Gastroesophageal sphincter (tissue), 4 donors: ENCODE measurements around the gene RABGGTA. TPM values are rescaled to one million over a fixed set of nuclear protein-coding genes. Genes with fewer than 3 reads are reported as not detected.

Experiments used
- ATAC-seq: fragments of 150-250 bp; one replicate; pipeline ENCODE4 v1.9.1; 2016; ENCODE audit warnings: mild to moderate bottlenecking, moderate library complexity
- H3K27ac ChIP-seq, 4 donors: fragments of 200-600 bp; sonication (generic) in 3 of 4; 1 replicate in 3 of 4; 2 replicates in 1 of 4; pipeline ENCODE4 v1.5.1; 2016 to 2019
- H3K27me3 ChIP-seq: fragments of 200-600 bp; sonication (generic); one replicate; pipeline ENCODE4 v1.5.1; 2019
- H3K36me3 ChIP-seq, 2 donors: fragments of 200-600 bp; sonication (generic); one replicate each; pipeline ENCODE4 v1.5.1; 2019; ENCODE audit warnings: control low read depth in 1 of 2
- H3K4me1 ChIP-seq, 3 donors: fragments of 200-600 bp; sonication (generic); 1 replicate in 2 of 3; 2 replicates in 1 of 3; pipeline ENCODE4 v1.5.1; 2016 to 2019; ENCODE audit warnings: control low read depth in 2 of 3
- H3K4me3 ChIP-seq, 2 donors: fragments of 200-600 bp; sonication (generic); one replicate each; pipeline ENCODE4 v1.5.1; 2019; ENCODE audit warnings: mild to moderate bottlenecking in 1 of 2, moderate library complexity in 1 of 2
- H3K9me3 ChIP-seq, 3 donors: fragments of 200-600 bp; sonication (generic); one replicate each; pipeline ENCODE4 v1.5.1; 2017 to 2019; ENCODE audit warnings: control low read depth in 2 of 3
- EP300 ChIP-seq: sonication (generic); formaldehyde crosslinking; IDR thresholded peaks from one replicate; pipeline ENCODE4 v1.6.1; 2017; ENCODE audit warnings: antibody characterized with exemption, mild to moderate bottlenecking
- POLR2A ChIP-seq, 2 donors: fragments of 450-650 bp; IDR thresholded peaks; one replicate each; pipeline ENCODE4 v1.6.1; 2017; ENCODE audit warnings: antibody characterized with exemption in 2 of 2, mild to moderate bottlenecking in 2 of 2, moderate library complexity in 1 of 2
- POLR2AphosphoS5 ChIP-seq: sonication (generic); formaldehyde crosslinking; IDR thresholded peaks from one replicate; pipeline ENCODE4 v1.6.1; 2017; ENCODE audit warnings: antibody characterized with exemption
- WGBS, 2 donors: methylation state at CpG; one replicate each; pipeline ENCODE4 v1.1.5; 2018; ENCODE audit warnings: low coverage in 1 of 2; 5-methylcytosine and 5-hydroxymethylcytosine counted together
- total RNA-seq, 4 donors: library from RNA; depleted of rRNA; stranded (reverse); fragments of >200 nt; gene quantifications; one replicate each; pipeline ENCODE4 v1.1.0, GENCODE V29; 2016
- TF ChIP-seq, protein P1 (sequence below), 4 experiments: fragments of 200-600 bp in 2 of 4; fragments of 450-650 bp in 2 of 4; sonication (generic) in 1 of 4; IDR thresholded peaks; one replicate each; pipeline ENCODE4 v1.5.1; 2017 to 2019; ENCODE audit warnings: antibody characterized with exemption in 4 of 4, mild to moderate bottlenecking in 2 of 4, moderate library complexity in 2 of 4

RABGGTA gene
- total RNA-seq, 4 donors from 2014 or later = 12.9 to 27.6 (median 16.5) TPM

DNA sequence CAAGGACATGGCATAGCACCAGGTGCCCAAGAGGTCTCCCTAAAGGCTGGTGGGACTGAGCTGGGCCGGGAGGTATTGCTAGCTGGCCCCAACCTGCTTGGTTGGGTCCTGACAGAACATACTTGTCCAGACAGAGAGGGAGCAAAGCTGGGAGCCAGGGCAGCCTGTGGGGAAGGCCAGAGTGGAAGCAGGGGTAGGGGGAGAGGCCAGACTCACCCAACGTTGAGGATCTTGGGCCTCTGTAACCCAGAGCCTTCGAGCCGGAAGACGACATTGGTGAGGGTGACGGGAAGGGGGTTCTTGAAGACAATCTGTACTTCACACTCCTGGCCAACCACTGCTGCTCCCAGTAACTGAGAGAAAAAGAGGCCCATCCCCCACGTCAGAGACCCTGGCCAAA lies 17.5 kb downstream of the RABGGTA start:
- no peak overlapping the region for H3K27ac ChIP-seq
- no peaks in the 10 kb centered on the region for H3K27me3 ChIP-seq
- H3K36me3 ChIP-seq = peaks cover 0 to 26% of the 10 kb centered on the region in 2 donors
- peaks cover 0 to 3% (median 0%) of the 10 kb centered on the region in 3 donors for H3K4me1 ChIP-seq
- 67% methylated on average over 6 of the region's 7 CpGs; no CpG with 5 or more reads in 1 of the 2 donors for WGBS, 2 donors
- no peak overlapping the region for H3K4me3 ChIP-seq
- TF ChIP-seq POLR2A (IDR thresholded peaks at IDR 0.05) (no peak), POLR2AphosphoS5 (no peak), EP300 (no peak)
- TF ChIP-seq, protein P1, sequence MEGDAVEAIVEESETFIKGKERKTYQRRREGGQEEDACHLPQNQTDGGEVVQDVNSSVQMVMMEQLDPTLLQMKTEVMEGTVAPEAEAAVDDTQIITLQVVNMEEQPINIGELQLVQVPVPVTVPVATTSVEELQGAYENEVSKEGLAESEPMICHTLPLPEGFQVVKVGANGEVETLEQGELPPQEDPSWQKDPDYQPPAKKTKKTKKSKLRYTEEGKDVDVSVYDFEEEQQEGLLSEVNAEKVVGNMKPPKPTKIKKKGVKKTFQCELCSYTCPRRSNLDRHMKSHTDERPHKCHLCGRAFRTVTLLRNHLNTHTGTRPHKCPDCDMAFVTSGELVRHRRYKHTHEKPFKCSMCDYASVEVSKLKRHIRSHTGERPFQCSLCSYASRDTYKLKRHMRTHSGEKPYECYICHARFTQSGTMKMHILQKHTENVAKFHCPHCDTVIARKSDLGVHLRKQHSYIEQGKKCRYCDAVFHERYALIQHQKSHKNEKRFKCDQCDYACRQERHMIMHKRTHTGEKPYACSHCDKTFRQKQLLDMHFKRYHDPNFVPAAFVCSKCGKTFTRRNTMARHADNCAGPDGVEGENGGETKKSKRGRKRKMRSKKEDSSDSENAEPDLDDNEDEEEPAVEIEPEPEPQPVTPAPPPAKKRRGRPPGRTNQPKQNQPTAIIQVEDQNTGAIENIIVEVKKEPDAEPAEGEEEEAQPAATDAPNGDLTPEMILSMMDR (IDR thresholded peaks at IDR 0.05) = no peak
- no peaks in the 10 kb centered on the region for H3K9me3 ChIP-seq
- ATAC-seq = no peak

DNA sequence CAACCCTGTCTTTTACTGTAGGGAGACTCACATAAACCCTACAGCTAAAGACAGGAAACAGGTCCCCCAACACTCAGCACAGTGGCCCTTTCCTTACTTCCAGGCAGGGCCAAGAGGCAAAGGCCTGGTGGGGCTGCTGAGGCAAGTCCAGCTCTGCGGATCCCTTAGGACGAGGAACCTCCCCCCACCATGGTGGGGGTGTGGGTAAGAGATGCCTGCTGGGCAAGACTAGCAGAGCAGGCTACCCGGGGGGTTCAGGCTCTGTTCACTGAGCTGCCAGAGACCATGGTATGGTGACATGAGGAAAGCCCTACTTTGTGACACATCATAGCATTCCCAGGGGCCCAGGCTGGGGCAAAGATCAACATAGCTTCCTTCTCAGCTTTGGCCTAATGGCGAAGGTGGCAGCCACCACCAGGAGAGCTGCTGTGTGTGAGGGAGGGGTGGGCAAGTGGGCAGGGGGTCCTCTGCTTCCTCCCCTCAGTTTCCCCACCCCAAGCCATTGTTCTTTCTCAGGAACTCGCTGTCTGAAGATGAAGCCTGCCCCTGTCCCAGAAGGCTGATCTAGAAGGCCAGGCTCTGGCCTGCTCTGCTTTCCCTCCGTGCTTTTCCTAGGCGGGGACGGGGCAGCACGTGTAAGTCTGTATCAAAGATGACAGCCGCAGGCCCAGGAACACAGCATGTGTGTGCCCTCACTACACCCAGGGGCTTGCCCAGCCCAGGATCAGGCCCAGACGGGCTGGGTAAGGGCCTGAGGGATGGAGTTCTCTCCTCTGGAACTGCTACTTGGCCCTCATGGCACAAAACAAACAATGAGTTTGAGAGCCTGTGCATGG lies 18.9 kb downstream of the RABGGTA start:
- WGBS, 2 donors = 40% methylated on average over 1 of the region's 11 CpGs; no CpG with 5 or more reads in 1 of the 2 donors
- no peak overlapping the region for H3K4me3 ChIP-seq
- H3K27ac ChIP-seq = no peak overlapping the region
- ATAC-seq = no peak
- H3K9me3 ChIP-seq = no peaks in the 10 kb centered on the region
- H3K4me1 ChIP-seq = no peaks in the 10 kb centered on the region
- no peaks in the 10 kb centered on the region for H3K27me3 ChIP-seq
- no peak for TF ChIP-seq EP300
- TF ChIP-seq POLR2A (IDR thresholded peaks at IDR 0.05) = no peak
- peaks cover 0 to 26% of the 10 kb centered on the region in 2 donors for H3K36me3 ChIP-seq

DNA sequence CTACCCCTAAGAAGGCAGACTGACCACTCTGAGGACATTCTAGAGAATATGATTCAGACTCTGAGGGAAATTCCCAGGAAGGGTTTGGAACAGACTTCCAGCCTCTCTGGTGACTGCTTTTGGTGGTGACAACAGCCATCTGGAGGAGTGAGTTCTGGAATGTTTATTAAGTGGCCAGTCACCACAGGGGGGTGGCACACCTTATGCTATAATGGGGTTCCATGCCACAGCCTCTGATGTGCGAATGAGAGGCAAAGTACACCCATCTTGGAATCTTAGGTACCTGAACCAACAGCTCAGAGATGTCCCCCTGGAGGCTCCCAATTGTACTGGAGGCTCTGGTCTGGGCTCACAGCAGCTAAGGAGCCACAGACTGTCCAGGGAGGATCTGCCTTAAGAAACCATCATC lies 19.5 kb downstream of the RABGGTA start:
- no peaks in the 10 kb centered on the region for H3K27me3 ChIP-seq
- H3K36me3 ChIP-seq = peaks cover 0 to 26% of the 10 kb centered on the region in 2 donors
- H3K9me3 ChIP-seq = no peaks in the 10 kb centered on the region
- 100% methylated on average over 1 of the region's 1 CpG; no CpG with 5 or more reads in 1 of the 2 donors for WGBS, 2 donors
- H3K4me1 ChIP-seq = no peaks in the 10 kb centered on the region
- TF ChIP-seq POLR2A (IDR thresholded peaks at IDR 0.05) (no peak), EP300 (no peak), POLR2AphosphoS5 (no peak)
- TF ChIP-seq, protein P1 (IDR thresholded peaks at IDR 0.05) = no peak
- ATAC-seq = no peak
- no peak overlapping the region for H3K27ac ChIP-seq
- H3K4me3 ChIP-seq = no peak overlapping the region

DNA sequence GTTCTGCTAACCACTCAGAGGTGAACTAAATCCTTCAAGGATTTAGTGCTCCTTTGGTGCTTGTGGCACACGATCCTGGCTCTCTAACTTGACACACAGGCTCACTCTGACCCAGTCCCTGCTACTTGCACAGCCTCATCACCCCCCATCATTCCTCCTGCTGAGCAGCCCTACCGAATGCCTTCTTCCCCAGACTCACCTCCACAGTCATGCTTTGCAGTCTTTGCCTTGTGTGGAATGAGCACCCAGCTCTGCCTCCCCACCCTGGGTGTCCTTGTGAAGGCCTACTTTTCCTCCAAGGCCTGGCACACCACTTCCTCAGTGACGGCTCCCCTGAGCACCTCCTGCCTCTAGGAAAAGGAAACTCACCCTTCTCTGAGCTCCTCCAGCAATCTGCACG lies 21.0 kb downstream of the RABGGTA start:
- Histone ChIP-seq H3K4me1 (no peaks in the 10 kb centered on the region), H3K27me3 (no peaks in the 10 kb centered on the region), H3K36me3 (peaks cover 0 to 26% of the 10 kb centered on the region in 2 donors), H3K4me3 (no peak overlapping the region), H3K27ac (no peak overlapping the region), H3K9me3 (no peaks in the 10 kb centered on the region)
- TF ChIP-seq EP300 (no peak), POLR2AphosphoS5 (no peak), POLR2A (IDR thresholded peaks at IDR 0.05) (no peak)
- TF ChIP-seq, protein P1 (IDR thresholded peaks at IDR 0.05) = no peak
- no peak for ATAC-seq
- 35 to 52% methylated on average over 4 of the region's 4 CpGs for WGBS, 2 donors

DNA sequence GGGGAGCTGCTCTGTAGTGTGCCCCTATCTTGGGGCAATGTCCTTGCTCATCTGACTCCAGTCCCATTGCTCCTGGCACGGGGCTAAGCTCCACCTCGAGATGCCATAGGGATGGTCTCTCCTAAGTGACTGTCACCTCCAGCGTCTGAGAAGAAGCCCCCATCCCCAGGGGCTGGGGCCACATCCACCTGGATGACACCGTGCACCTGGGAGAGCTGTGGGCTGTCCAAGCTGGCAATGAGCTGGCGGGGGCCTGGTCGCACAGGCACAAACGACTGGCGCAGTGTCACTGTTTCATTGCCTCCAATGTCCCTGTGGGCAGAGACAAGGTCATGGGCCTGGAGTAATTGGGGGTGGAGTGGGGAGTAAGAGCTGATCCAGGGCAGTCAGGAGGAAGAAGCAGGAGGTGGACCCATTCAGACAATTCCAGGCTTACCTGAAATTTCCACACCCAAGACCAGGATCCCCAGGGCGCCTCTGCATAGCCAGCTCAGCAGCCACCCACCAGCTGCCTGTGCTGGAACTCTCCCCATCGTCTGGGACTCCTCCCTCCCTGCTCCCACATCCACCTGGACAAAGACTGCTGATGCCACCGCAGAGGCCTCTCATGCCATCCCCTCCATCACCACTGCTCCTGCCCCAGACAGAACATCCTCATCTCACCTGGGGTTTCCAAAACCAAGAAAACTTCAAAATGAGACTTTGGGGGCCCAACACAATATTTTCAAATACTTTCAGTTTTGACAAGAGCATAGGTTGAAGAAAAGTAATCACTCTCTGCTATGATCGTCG lies 22.0 kb downstream of the RABGGTA start:
- Histone ChIP-seq H3K36me3 (peaks cover 0 to 20% of the 10 kb centered on the region in 2 donors), H3K27ac (no peak overlapping the region), H3K4me1 (no peaks in the 10 kb centered on the region), H3K4me3 (no peak overlapping the region), H3K9me3 (no peaks in the 10 kb centered on the region), H3K27me3 (no peaks in the 10 kb centered on the region)
- TF ChIP-seq, protein P1 (IDR thresholded peaks at IDR 0.05) = no peak
- TF ChIP-seq EP300 = no peak
- TF ChIP-seq POLR2AphosphoS5 = no peak
- TF ChIP-seq POLR2A (IDR thresholded peaks at IDR 0.05) = no peak
- 57 to 65% methylated on average over 4 to 5 of the region's 13 CpGs for WGBS, 2 donors
- ATAC-seq = no peak
